IPS-15b (cell line): Measurements from ENCODE around the gene ATP6V0D1.

ENCODE experiments used
- H3K27me3 ChIP-seq: one replicate; pipeline ENCODE4 v1.6.1; 2013; ENCODE audit warnings: low read length; ENCODE audit not compliant: control insufficient read depth, insufficient read depth
- H3K36me3 ChIP-seq: one replicate; pipeline ENCODE4 v1.6.1; 2013; ENCODE audit warnings: low read length; ENCODE audit not compliant: control insufficient read depth, insufficient read depth
- H3K4me1 ChIP-seq: one replicate; pipeline ENCODE4 v1.6.1; 2013; ENCODE audit warnings: mild to moderate bottlenecking, low read length; ENCODE audit not compliant: control insufficient read depth, insufficient read depth
- H3K4me3 ChIP-seq: one replicate; pipeline ENCODE4 v1.5.1; 2013; ENCODE audit warnings: low read depth, low read length
- H3K9ac ChIP-seq: one replicate; pipeline ENCODE4 v1.6.1; 2013; ENCODE audit warnings: low read depth, mild to moderate bottlenecking, low read length
- H3K9me3 ChIP-seq: one replicate; pipeline ENCODE4 v1.6.1; 2013; ENCODE audit warnings: mild to moderate bottlenecking, low read length; ENCODE audit not compliant: control insufficient read depth, insufficient read depth

ATP6V0D1 gene

GRCh38 chr16:67429053-67429798 lies 51.7 kb downstream of the ATP6V0D1 start:
- no peak overlapping the region for H3K9ac ChIP-seq
- peak overlapping the region; percentile 11 for H3K4me3 ChIP-seq
- no peaks in the 10 kb centered on the region for H3K9me3 ChIP-seq
- H3K4me1 ChIP-seq: peaks cover 34% of the 10 kb centered on the region
- H3K27me3 ChIP-seq: peaks cover 21% of the 10 kb centered on the region
- H3K36me3 ChIP-seq: no peaks in the 10 kb centered on the region

GRCh38 chr16:67428146-67428731 lies 52.7 kb downstream of the ATP6V0D1 start:
- Histone ChIP-seq H3K9ac (no peak overlapping the region), H3K27me3 (peaks cover 21% of the 10 kb centered on the region), H3K4me1 (peaks cover 38% of the 10 kb centered on the region), H3K9me3 (no peaks in the 10 kb centered on the region), H3K36me3 (no peaks in the 10 kb centered on the region), H3K4me3 (no peak overlapping the region)

DNA sequence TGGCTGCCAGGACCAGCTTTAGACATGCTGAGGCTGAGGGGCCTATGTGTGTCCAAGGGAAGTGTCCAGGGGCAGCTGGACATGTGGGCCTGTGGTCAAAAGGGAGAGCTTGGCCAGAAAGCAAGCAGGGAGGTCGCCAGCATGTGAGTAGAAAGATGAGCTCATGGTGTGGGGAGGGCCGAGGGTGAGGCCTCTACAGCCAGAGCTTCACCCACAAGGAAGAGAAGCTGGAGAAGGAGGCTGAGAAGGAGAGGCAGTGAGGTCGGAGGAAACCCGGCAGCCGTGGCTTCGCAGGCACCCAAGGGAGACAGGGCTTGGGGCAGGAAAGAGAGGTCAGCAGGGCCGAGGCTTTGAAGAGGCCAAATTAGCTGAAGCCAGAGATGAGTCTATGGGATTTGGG lies 54.0 kb downstream of the ATP6V0D1 start:
- peaks cover 35% of the 10 kb centered on the region for H3K4me1 ChIP-seq
- peaks cover 21% of the 10 kb centered on the region for H3K27me3 ChIP-seq
- no peak overlapping the region for H3K4me3 ChIP-seq
- H3K9me3 ChIP-seq: no peaks in the 10 kb centered on the region
- H3K9ac ChIP-seq: no peak overlapping the region
- no peaks in the 10 kb centered on the region for H3K36me3 ChIP-seq

DNA sequence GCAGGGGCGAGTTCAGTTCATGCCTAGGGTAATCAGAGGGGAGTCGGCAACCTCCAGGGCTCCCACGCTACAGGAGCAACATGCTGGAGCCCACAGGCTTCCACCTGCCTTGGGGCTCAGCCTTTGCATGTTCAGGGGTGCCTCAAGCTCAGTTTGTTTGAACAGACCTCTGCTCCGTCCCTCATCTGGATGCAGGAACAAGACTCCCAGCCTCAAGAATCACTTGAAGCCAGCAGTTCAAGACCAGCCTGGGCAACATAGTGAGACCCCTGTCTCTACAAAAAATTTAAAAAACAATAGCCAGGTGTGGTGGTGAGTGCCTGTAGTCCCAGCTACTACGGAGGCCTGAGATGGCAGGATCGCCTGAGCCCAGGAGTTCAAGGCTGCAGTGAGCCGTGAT lies 54.9 kb downstream of the ATP6V0D1 start:
- Histone ChIP-seq H3K9me3 (no peaks in the 10 kb centered on the region), H3K4me1 (peaks cover 35% of the 10 kb centered on the region), H3K36me3 (no peaks in the 10 kb centered on the region), H3K4me3 (peak overlapping the region; percentile 7), H3K9ac (no peak overlapping the region), H3K27me3 (peaks cover 21% of the 10 kb centered on the region)

DNA sequence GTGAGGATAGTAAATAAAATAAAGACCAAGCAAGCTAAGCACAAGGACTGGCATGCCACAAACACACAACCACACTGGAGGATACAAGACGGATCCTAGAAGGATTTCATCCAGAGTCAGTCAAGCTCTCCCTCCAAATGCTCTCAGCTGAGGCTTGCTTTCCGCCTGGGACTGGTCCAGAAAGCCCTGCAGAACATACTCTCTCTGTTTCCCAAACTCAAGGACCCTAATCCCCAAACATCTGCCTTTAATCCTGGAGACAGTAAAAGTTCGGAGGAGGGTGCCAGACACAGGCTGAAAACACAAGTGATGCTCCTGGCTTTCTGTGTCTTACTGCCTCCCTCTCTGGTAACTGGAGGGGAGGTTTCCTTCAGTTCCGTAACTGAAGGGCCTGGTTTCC lies 55.4 kb downstream of the ATP6V0D1 start:
- Histone ChIP-seq H3K36me3 (no peaks in the 10 kb centered on the region), H3K27me3 (peaks cover 21% of the 10 kb centered on the region), H3K9ac (no peak overlapping the region), H3K9me3 (no peaks in the 10 kb centered on the region), H3K4me1 (peaks cover 35% of the 10 kb centered on the region), H3K4me3 (peak overlapping the region; percentile 7)

DNA sequence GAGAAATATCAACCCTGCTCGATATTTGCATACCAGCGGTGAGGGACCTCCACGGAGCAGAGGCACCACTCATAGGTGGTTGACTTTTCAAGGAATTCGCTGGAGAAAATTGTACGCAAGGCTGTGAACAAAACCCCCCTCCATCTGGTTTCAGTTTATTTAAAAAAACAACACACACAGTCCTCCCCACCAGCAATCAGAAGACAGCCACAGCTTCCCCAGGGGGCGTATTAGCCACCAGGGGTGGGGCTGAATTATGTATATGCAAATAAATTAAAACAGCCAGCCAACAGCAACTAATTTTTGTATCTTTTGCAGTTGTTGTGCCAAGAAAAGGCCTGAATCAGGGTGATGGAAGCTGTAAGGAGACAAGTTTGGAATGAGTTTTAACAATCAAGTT lies 55.9 kb downstream of the ATP6V0D1 start:
- peak overlapping the region; percentile 30 for H3K4me3 ChIP-seq
- H3K9me3 ChIP-seq: no peaks in the 10 kb centered on the region
- peaks cover 35% of the 10 kb centered on the region for H3K4me1 ChIP-seq
- H3K9ac ChIP-seq: no peak overlapping the region
- H3K27me3 ChIP-seq: peaks cover 19% of the 10 kb centered on the region
- H3K36me3 ChIP-seq: no peaks in the 10 kb centered on the region

- Histone ChIP-seq H3K9ac (no peak overlapping the region), H3K4me3 (peak overlapping the region; percentile 30), H3K27me3 (peaks cover 11% of the 10 kb centered on the region), H3K9me3 (no peaks in the 10 kb centered on the region), H3K36me3 (peaks cover 2% of the 10 kb centered on the region), H3K4me1 (peaks cover 35% of the 10 kb centered on the region)
Measured at GRCh38 chr16:67424261-67424615, 56.7 kb downstream of the ATP6V0D1 start.

DNA sequence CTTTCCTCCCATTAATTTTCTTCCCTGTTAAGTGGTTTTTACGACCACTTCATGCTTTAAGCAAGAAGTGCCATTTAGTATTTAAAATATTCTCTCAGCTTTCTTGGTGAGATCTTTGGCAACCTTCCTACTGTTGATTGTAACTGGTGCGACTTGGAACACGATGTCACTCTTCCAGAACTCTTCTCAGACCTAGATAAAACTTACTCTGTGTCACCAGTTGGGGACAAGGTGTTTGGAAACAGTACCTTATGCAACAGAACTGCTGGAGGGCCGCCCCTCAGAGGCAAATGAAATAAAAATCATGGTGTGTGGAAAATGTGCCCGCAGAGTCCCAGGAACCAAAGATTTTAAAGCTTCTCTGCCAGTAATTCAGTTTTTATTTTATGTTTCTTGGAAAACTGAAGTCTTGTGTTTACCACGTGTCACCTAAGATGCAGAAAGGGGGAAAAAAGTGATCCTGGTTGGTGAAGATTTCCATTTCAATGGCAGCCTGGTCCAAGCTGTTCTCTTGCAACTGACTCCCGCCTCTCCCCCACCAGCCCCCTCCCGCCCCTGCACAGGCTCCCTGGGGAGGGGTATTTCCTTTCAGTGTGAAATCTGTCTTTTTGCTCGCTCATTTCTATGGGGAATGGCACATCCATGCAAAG lies 57.2 kb downstream of the ATP6V0D1 start:
- Histone ChIP-seq H3K4me1 (peaks cover 35% of the 10 kb centered on the region), H3K36me3 (peaks cover 2% of the 10 kb centered on the region), H3K9ac (no peak overlapping the region), H3K9me3 (no peaks in the 10 kb centered on the region), H3K27me3 (peaks cover 6% of the 10 kb centered on the region), H3K4me3 (peak overlapping the region; percentile 30)

- peaks cover 31% of the 10 kb centered on the region for H3K4me1 ChIP-seq
- H3K27me3 ChIP-seq: peaks cover 2% of the 10 kb centered on the region
- no peak overlapping the region for H3K4me3 ChIP-seq
- H3K9me3 ChIP-seq: no peaks in the 10 kb centered on the region
- H3K36me3 ChIP-seq: peaks cover 2% of the 10 kb centered on the region
- H3K9ac ChIP-seq: no peak overlapping the region
Measured at GRCh38 chr16:67423015-67423414, 57.9 kb downstream of the ATP6V0D1 start.

GRCh38 chr16:67421030-67421429 lies 59.9 kb downstream of the ATP6V0D1 start:
- Histone ChIP-seq H3K4me1 (peaks cover 31% of the 10 kb centered on the region), H3K4me3 (no peak overlapping the region), H3K9me3 (no peaks in the 10 kb centered on the region), H3K36me3 (peaks cover 2% of the 10 kb centered on the region), H3K27me3 (no peaks in the 10 kb centered on the region), H3K9ac (no peak overlapping the region)

- H3K36me3 ChIP-seq: peaks cover 2% of the 10 kb centered on the region
- H3K9me3 ChIP-seq: no peaks in the 10 kb centered on the region
- H3K9ac ChIP-seq: no peak overlapping the region
- no peaks in the 10 kb centered on the region for H3K27me3 ChIP-seq
- no peak overlapping the region for H3K4me3 ChIP-seq
- H3K4me1 ChIP-seq: peaks cover 20% of the 10 kb centered on the region
Measured at GRCh38 chr16:67419931-67420330, 61.0 kb downstream of the ATP6V0D1 start.

DNA sequence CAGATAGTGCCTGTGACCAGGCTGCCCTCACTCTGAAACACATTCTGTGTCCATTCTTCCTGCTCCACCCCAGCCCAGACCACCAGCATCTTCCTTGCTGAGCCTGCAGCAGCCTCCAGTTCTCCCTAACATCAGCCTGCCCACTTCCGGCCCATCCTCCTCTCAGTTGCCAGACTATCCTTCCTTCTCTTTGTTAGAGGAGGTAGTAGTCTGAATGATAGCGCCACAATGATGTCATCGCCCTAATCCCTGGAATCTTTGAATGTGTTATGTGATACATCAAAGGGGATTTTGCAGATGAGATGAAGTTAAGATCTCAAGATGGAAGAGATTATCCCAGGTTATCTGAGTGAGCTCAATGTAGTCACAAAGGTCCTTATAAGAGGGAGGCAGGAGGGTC lies 61.5 kb downstream of the ATP6V0D1 start:
- Histone ChIP-seq H3K27me3 (no peaks in the 10 kb centered on the region), H3K9me3 (no peaks in the 10 kb centered on the region), H3K36me3 (peaks cover 2% of the 10 kb centered on the region), H3K4me3 (no peak overlapping the region), H3K9ac (no peak overlapping the region), H3K4me1 (peaks cover 17% of the 10 kb centered on the region)
